ENCODE data around the gene PPP1R10.

The PPP1R10 gene

DNA sequence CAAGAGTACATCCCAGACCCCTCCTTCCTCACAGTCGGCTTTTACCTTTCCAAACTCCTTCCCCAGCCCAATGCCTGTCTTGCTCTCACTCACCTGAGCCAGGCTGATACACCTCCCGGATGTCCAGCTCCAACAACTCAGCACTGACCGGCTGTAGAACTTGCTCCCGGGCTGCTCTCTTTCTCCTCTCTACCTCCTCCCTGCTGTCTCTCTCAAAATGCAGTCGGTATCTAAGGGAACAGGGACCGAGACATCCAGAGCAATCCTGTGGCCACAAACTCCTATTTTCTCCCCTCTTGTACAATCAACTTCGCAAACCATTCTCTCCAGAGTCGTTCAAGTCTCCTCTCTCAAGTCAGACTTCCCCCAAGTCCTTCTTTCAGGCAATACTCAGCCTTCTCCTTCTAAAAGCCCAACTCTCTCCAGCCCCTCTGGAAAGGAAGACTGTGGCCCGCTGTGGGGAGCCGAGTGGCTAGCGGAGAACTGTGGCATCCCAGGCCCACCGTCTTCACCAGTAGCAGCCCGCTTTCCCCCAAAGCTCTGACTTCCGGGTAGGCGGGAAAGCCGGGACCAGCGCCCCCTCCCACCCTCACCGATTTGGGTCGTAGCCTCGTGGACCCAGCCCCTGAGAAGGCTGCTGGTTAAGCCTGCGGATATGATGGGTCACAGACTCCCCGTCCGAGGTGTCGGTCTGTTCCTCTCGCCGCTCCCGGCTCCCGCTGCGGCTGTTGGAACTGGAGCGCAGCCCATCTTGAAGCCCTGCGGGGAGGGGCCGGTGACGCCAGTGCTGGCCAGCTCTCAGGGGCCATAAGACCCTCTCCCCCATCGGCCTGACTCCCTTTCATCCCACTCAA, 61.9 kb downstream of the PPP1R10 start:
- DNase-seq: no peak

DNA sequence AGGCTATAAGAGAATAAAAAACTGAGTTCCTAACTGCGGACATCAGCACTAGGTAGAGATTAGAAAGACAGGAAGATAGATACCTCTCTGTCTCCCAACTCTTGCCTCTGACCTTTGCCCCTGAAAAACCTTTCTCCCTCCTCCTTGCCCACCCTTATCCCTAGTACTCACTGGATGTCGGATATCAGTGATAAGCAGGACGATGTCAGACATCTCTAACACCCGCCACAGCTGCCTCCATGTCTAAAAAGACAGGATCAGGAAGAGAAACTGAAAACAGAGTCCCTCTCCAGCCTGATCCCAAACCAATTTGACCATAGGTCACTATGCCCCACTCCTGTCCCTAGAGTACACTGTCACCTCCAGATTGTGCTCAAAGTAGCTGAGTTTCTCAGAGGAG, 62.6 kb downstream of the PPP1R10 start:
- no peak for DNase-seq

Data from activated T-cell treated with anti-CD3 and anti-CD28 coated beads, Interleukin-2, amount 50 U/mL, for 48 hours (primary cell).